ENCODE data around the gene ETS2. TPM values are rescaled to one million over a fixed set of nuclear protein-coding genes. Genes with fewer than 3 reads are reported as not detected.

ETS2 gene
- total and polyA plus RNA-seq, 2 donors (not counting 1 experiment from before 2014, with no cell fraction given), result 1.9 to 5.6 TPM

DNA sequence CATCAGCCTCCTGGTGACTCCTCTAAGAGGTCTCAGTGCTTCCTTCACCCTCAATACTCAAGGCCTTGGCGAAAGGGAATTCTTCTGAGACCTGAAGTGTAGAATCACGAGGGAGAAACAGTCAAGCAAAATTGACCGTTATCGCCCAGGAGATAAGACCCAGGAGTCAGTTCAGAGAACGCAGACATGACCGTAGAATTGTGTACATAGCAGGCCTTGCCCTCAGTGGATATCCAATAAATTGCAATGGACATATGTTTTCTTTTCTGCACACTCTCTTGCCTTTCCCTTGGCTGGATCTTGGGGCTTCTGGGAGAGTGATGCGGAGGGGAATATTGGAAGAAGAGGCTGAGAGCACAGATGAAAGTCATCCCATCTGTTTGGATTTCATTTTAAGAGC, 15.7 kb upstream of the ETS2 start:
- no peak for ATAC-seq (ENCODE audit: low read depth)
- TF ChIP-seq, protein P1, sequence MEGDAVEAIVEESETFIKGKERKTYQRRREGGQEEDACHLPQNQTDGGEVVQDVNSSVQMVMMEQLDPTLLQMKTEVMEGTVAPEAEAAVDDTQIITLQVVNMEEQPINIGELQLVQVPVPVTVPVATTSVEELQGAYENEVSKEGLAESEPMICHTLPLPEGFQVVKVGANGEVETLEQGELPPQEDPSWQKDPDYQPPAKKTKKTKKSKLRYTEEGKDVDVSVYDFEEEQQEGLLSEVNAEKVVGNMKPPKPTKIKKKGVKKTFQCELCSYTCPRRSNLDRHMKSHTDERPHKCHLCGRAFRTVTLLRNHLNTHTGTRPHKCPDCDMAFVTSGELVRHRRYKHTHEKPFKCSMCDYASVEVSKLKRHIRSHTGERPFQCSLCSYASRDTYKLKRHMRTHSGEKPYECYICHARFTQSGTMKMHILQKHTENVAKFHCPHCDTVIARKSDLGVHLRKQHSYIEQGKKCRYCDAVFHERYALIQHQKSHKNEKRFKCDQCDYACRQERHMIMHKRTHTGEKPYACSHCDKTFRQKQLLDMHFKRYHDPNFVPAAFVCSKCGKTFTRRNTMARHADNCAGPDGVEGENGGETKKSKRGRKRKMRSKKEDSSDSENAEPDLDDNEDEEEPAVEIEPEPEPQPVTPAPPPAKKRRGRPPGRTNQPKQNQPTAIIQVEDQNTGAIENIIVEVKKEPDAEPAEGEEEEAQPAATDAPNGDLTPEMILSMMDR (IDR thresholded peaks at IDR 0.05), result no peak
- TF ChIP-seq EZH2 (IDR thresholded peaks at IDR 0.05; ENCODE audit: borderline replicate concordance, insufficient read depth, low read depth, low read length, poor library complexity, severe bottlenecking), result no peak
- no peaks in the 10 kb centered on the region for H3K79me2 ChIP-seq (ENCODE audit: control insufficient read depth, insufficient read depth, low read length)
- no peaks in the 10 kb centered on the region for H3K36me3 ChIP-seq (replicated peaks in 1 of 2; ENCODE audit: control extremely low read depth in 1 of 2, control insufficient read depth in 1 of 2, extremely low read depth in 1 of 2, insufficient read depth in 2 of 2, low read length in 1 of 2)
- H3K9me3 ChIP-seq (ENCODE audit: control extremely low read depth in 1 of 3, control insufficient read depth in 2 of 3, insufficient read depth in 1 of 3, low read length in 2 of 3), result peaks cover 0 to 7% (median 0%) of the 10 kb centered on the region in 3 donors
- no peak overlapping the region for H3K9ac ChIP-seq (ENCODE audit: low read length)
- POLR2A ChIA-PET, result no interaction called here
- no peak overlapping the region for H3K4me2 ChIP-seq (replicated peaks; ENCODE audit: low read depth, low read length, poor library complexity, severe bottlenecking)
- no peaks in the 10 kb centered on the region for H3K4me1 ChIP-seq (ENCODE audit: control insufficient read depth in 2 of 2, insufficient read depth in 2 of 2, low read length in 2 of 2)
- 91% methylated on average over 5 of the region's 7 CpGs for WGBS (ENCODE audit: insufficient coverage)
- H3K4me3 ChIP-seq (ENCODE audit: control extremely low read depth in 1 of 5, extremely low read depth in 1 of 5, insufficient read depth in 1 of 5, low read depth in 2 of 5, low read length in 4 of 5), result no peak overlapping the region
- H3K27ac ChIP-seq (ENCODE audit: low read length in 2 of 2), result no peak overlapping the region
- Mint-ChIP-seq H3K9me3 (ENCODE audit: insufficient read depth) (no peaks in the 10 kb centered on the region), H3K4me1 (peaks cover 5% of the 10 kb centered on the region), H3K4me3 (no peak overlapping the region), H3K27ac (no peak overlapping the region), H3K27me3 (peaks cover 35% of the 10 kb centered on the region)
- intact Hi-C loops (cut with micrococcal nuclease), result no loop called here
- H3K27me3 ChIP-seq (replicated peaks in 1 of 4; ENCODE audit: control extremely low read depth in 1 of 4, control insufficient read depth in 3 of 4, insufficient read depth in 4 of 4, low read length in 3 of 4), result peaks cover 0 to 27% (median 6%) of the 10 kb centered on the region in 4 experiments
- no peak overlapping the region for H2AFZ ChIP-seq (ENCODE audit: insufficient read depth, low read depth, low read length, poor library complexity, severe bottlenecking)
- no peak for DNase-seq
- no peaks in the 10 kb centered on the region for H4K20me1 ChIP-seq (ENCODE audit: control insufficient read depth, insufficient read depth, low read length, poor library complexity, severe bottlenecking)
- CTCF ChIA-PET, result no interaction called here

DNA sequence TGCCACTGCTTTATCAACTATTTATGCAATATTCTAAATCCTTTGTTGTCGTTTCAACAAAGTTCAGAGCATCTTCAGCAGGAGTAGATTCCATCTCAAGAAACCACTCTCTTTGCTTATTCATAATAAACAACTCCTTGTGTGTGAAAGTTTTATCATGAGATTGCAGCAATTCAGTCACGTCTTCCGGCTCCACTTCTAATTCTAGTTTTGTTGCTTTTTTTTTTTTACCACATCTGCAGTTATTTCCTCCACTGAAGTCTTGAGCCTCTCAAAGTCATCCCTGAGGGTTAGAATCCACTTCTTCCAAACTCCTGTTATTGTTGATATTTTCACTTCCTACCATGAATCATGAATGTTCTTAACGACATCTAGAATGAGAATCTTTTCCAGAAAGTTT, 14.8 kb upstream of the ETS2 start:
- H3K9me3 Mint-ChIP-seq (ENCODE audit: insufficient read depth), result no peaks in the 10 kb centered on the region

More for the DNA sequence above, 14.8 kb upstream of the ETS2 start:
- Histone ChIP-seq H3K27ac (ENCODE audit: low read length in 2 of 2) (no peak overlapping the region), H3K4me2 (replicated peaks; ENCODE audit: low read depth, low read length, poor library complexity, severe bottlenecking) (no peak overlapping the region), H2AFZ (ENCODE audit: insufficient read depth, low read depth, low read length, poor library complexity, severe bottlenecking) (no peak overlapping the region), H3K27me3 (replicated peaks in 1 of 4; ENCODE audit: control extremely low read depth in 1 of 4, control insufficient read depth in 3 of 4, insufficient read depth in 4 of 4, low read length in 3 of 4) (peaks cover 0 to 34% (median 5%) of the 10 kb centered on the region in 4 experiments), H4K20me1 (ENCODE audit: control insufficient read depth, insufficient read depth, low read length, poor library complexity, severe bottlenecking) (no peaks in the 10 kb centered on the region), H3K79me2 (ENCODE audit: control insufficient read depth, insufficient read depth, low read length) (no peaks in the 10 kb centered on the region), H3K9ac (ENCODE audit: low read length) (no peak overlapping the region), H3K36me3 (replicated peaks in 1 of 2; ENCODE audit: control extremely low read depth in 1 of 2, control insufficient read depth in 1 of 2, extremely low read depth in 1 of 2, insufficient read depth in 2 of 2, low read length in 1 of 2) (no peaks in the 10 kb centered on the region), H3K4me1 (ENCODE audit: control insufficient read depth in 2 of 2, insufficient read depth in 2 of 2, low read length in 2 of 2) (no peaks in the 10 kb centered on the region), H3K4me3 (ENCODE audit: control extremely low read depth in 1 of 5, extremely low read depth in 1 of 5, insufficient read depth in 1 of 5, low read depth in 2 of 5, low read length in 4 of 5) (no peak overlapping the region), H3K9me3 (ENCODE audit: control extremely low read depth in 1 of 3, control insufficient read depth in 2 of 3, insufficient read depth in 1 of 3, low read length in 2 of 3) (peaks cover 0 to 7% (median 0%) of the 10 kb centered on the region in 3 donors)
- WGBS (ENCODE audit: insufficient coverage), result no CpG with 5 or more reads among the region's 4 CpGs
- intact Hi-C loops (cut with micrococcal nuclease), result no loop called here
- peaks cover 40% of the 10 kb centered on the region for H3K27me3 Mint-ChIP-seq
- DNase-seq, result no peak
- H3K4me3 Mint-ChIP-seq, result no peak overlapping the region
- TF ChIP-seq, protein P1 (IDR thresholded peaks at IDR 0.05), result no peak
- TF ChIP-seq EZH2 (IDR thresholded peaks at IDR 0.05; ENCODE audit: borderline replicate concordance, insufficient read depth, low read depth, low read length, poor library complexity, severe bottlenecking), result no peak
- ATAC-seq (ENCODE audit: low read depth), result no peak
- POLR2A ChIA-PET, result no interaction called here
- CTCF ChIA-PET, result no interaction called here
- no peak overlapping the region for H3K27ac Mint-ChIP-seq
- peaks cover 5% of the 10 kb centered on the region for H3K4me1 Mint-ChIP-seq
